DND-41 (cell line): ENCODE measurements around the gene PLXNC1.

Experiments used
- ATAC-seq: fragments of 200-7000 bp; cut with Tn5 transposase; 3 replicates; pipeline ENCODE4 v1.9.1; 2021; ENCODE audit warnings: low read depth; ENCODE audit not compliant: insufficient read depth
- DNase-seq: peaks from one replicate; pipeline ENCODE4 v3.0.0-alpha.2; 2020
- H2AFZ ChIP-seq: 2 replicates; pipeline ENCODE4 v1.6.0; 2012; ENCODE audit warnings: low read depth, low read length
- H3K27ac ChIP-seq: 2 replicates; pipeline ENCODE4 v1.5.1; 2012; ENCODE audit warnings: low read length, inconsistent platforms
- H3K27me3 ChIP-seq: fragments of 200-600 bp; sonication (generic); 2 replicates; pipeline ENCODE4 v1.6.0; 2012; ENCODE audit warnings: low read length, mild to moderate bottlenecking, inconsistent platforms; ENCODE audit not compliant: insufficient read depth, poor library complexity
- H3K36me3 ChIP-seq: 2 replicates; pipeline ENCODE4 v1.5.1; 2012; ENCODE audit warnings: low read length, inconsistent platforms; ENCODE audit not compliant: insufficient read depth
- H3K4me1 ChIP-seq: 2 replicates; pipeline ENCODE4 v1.5.1; 2012; ENCODE audit warnings: mild to moderate bottlenecking, low read length; ENCODE audit not compliant: insufficient read depth
- H3K4me2 ChIP-seq: 2 replicates; pipeline ENCODE4 v1.6.0; 2012; ENCODE audit warnings: mild to moderate bottlenecking, moderate library complexity, low read length, inconsistent platforms; ENCODE audit not compliant: insufficient read depth
- H3K4me3 ChIP-seq, 2 experiments: fragments of 200-600 bp in 1 of 2; shearing (Covaris generic) in 1 of 2; 2 replicates each; pipeline ENCODE4 v1.5.1; 2012 to 2016; ENCODE audit warnings: inconsistent platforms in 2 of 2, low read length in 2 of 2, mild to moderate bottlenecking in 2 of 2, low read depth in 1 of 2, moderate library complexity in 1 of 2
- H3K79me2 ChIP-seq: 2 replicates; pipeline ENCODE4 v1.6.0; 2012; ENCODE audit warnings: low read length, inconsistent platforms; ENCODE audit not compliant: insufficient read depth
- H3K9ac ChIP-seq: 2 replicates; pipeline ENCODE4 v1.6.0; 2012; ENCODE audit warnings: low read depth, mild to moderate bottlenecking, inconsistent platforms, low read length, moderate library complexity
- H3K9me3 ChIP-seq: 2 replicates; pipeline ENCODE4 v1.5.1; 2012; ENCODE audit warnings: low read length, moderate library complexity, mild to moderate bottlenecking, inconsistent platforms; ENCODE audit not compliant: insufficient read depth, severe bottlenecking
- H4K20me1 ChIP-seq: 2 replicates; pipeline ENCODE4 v1.6.0; 2012; ENCODE audit warnings: low read length; ENCODE audit not compliant: insufficient read depth
- CTCF ChIP-seq: IDR thresholded peaks from 2 replicates; pipeline ENCODE4 v1.5.1; 2012; ENCODE audit warnings: borderline replicate concordance, low read length, moderate library complexity, mild to moderate bottlenecking; ENCODE audit not compliant: poor library complexity, severe bottlenecking; ENCODE audit errors: extremely low read depth
- EZH2 ChIP-seq: IDR thresholded peaks from 3 replicates; pipeline ENCODE4 v1.6.1; 2012; ENCODE audit warnings: borderline replicate concordance, low read depth, mild to moderate bottlenecking, moderate library complexity, low read length, inconsistent platforms; ENCODE audit not compliant: severe bottlenecking

The PLXNC1 gene

GRCh38 chr12:94225506-94225905 lies 77.1 kb downstream of the PLXNC1 start:
- H3K4me2 ChIP-seq = no peak overlapping the region
- H3K9me3 ChIP-seq = no peaks in the 10 kb centered on the region
- no peaks in the 10 kb centered on the region for H3K27me3 ChIP-seq
- H3K9ac ChIP-seq = no peak overlapping the region
- H2AFZ ChIP-seq = no peak overlapping the region
- H3K4me1 ChIP-seq = peaks cover 7% of the 10 kb centered on the region
- no peak overlapping the region for H3K27ac ChIP-seq
- H3K4me3 ChIP-seq = no peak overlapping the region
- ATAC-seq (no peak), DNase-seq (no peak)
- no peaks in the 10 kb centered on the region for H3K36me3 ChIP-seq
- H3K79me2 ChIP-seq = no peaks in the 10 kb centered on the region
- no peaks in the 10 kb centered on the region for H4K20me1 ChIP-seq
- TF ChIP-seq CTCF = no peak
- no peak for TF ChIP-seq EZH2

GRCh38 chr12:94225947-94226630 lies 77.7 kb downstream of the PLXNC1 start:
- Histone ChIP-seq H2AFZ (no peak overlapping the region), H4K20me1 (no peaks in the 10 kb centered on the region), H3K9ac (no peak overlapping the region), H3K27me3 (no peaks in the 10 kb centered on the region), H3K27ac (no peak overlapping the region), H3K4me2 (no peak overlapping the region), H3K79me2 (no peaks in the 10 kb centered on the region), H3K36me3 (no peaks in the 10 kb centered on the region), H3K9me3 (no peaks in the 10 kb centered on the region), H3K4me1 (peaks cover 10% of the 10 kb centered on the region), H3K4me3 (no peak overlapping the region)
- DNase-seq (no peak), ATAC-seq (no peak)
- no peak for TF ChIP-seq EZH2
- no peak for TF ChIP-seq CTCF

- Histone ChIP-seq H3K27me3 (no peaks in the 10 kb centered on the region), H3K36me3 (no peaks in the 10 kb centered on the region), H3K9ac (no peak overlapping the region), H3K4me2 (no peak overlapping the region), H3K27ac (no peak overlapping the region), H3K79me2 (no peaks in the 10 kb centered on the region), H3K9me3 (no peaks in the 10 kb centered on the region), H4K20me1 (no peaks in the 10 kb centered on the region), H2AFZ (no peak overlapping the region), H3K4me1 (peaks cover 10% of the 10 kb centered on the region), H3K4me3 (no peak overlapping the region)
- DNase-seq (no peak), ATAC-seq (no peak)
- TF ChIP-seq EZH2 = no peak
- TF ChIP-seq CTCF = no peak
These were observed 78.7 kb downstream of the PLXNC1 start for GRCh38 chr12:94227066-94227465.
